Hepatocyte (in vitro differentiated cells): ENCODE measurements around the gene XPNPEP2. TPM values are rescaled to one million over a fixed set of nuclear protein-coding genes. Genes with fewer than 3 reads are reported as not detected.
A peak's percentile ranks its signal among the peaks of the same experiment; 100 is the strongest.

Experiments
- DNase-seq: peaks from one replicate; pipeline ENCODE4 v3.0.0-alpha.2; 2016; ENCODE audit warnings: low spot score
- H2AFZ ChIP-seq: fragments of 200-600 bp; sonication (generic); 2 replicates; pipeline ENCODE4 v1.6.0; 2016; ENCODE audit warnings: antibody characterized with exemption, mild to moderate bottlenecking
- H3K27ac ChIP-seq: fragments of 200-600 bp; sonication (generic); 2 replicates; pipeline ENCODE4 v1.5.1; 2016; ENCODE audit warnings: mild to moderate bottlenecking
- H3K27me3 ChIP-seq: fragments of 200-600 bp; sonication (generic); 2 replicates; pipeline ENCODE4 v1.6.1; 2016
- H3K36me3 ChIP-seq: fragments of 200-600 bp; sonication (generic); replicated peaks from 2 replicates; pipeline ENCODE4 v1.5.1; 2016; ENCODE audit warnings: low read depth; ENCODE audit not compliant: insufficient read depth
- H3K4me1 ChIP-seq: fragments of 200-600 bp; sonication (generic); 2 replicates; pipeline ENCODE4 v1.5.1; 2016; ENCODE audit warnings: mild to moderate bottlenecking, moderate library complexity; ENCODE audit not compliant: insufficient read depth
- H3K4me2 ChIP-seq: fragments of 200-600 bp; sonication (generic); 2 replicates; pipeline ENCODE4 v1.6.0; 2016
- H3K4me3 ChIP-seq: fragments of 200-600 bp; sonication (generic); 2 replicates; pipeline ENCODE4 v1.5.1; 2016; ENCODE audit warnings: mild to moderate bottlenecking
- H3K79me2 ChIP-seq: fragments of 200-600 bp; sonication (generic); 2 replicates; pipeline ENCODE4 v1.6.0; 2017; ENCODE audit warnings: mild to moderate bottlenecking
- H3K9me2 ChIP-seq: fragments of 200-600 bp; sonication (generic); replicated peaks from 2 replicates; pipeline ENCODE4 v1.6.0; 2017; ENCODE audit warnings: mild to moderate bottlenecking; ENCODE audit not compliant: insufficient read depth
- H3K9me3 ChIP-seq: fragments of 200-600 bp; sonication (generic); 2 replicates; pipeline ENCODE4 v1.5.1; 2016; ENCODE audit warnings: low read depth, mild to moderate bottlenecking
- H4K20me1 ChIP-seq: fragments of 200-600 bp; sonication (generic); 2 replicates; pipeline ENCODE4 v1.6.0; 2016; ENCODE audit warnings: mild to moderate bottlenecking; ENCODE audit not compliant: insufficient read depth, poor library complexity, severe bottlenecking
- CTCF ChIP-seq: fragments of 200-600 bp; sonication (generic); IDR thresholded peaks from 2 replicates; pipeline ENCODE4 v1.5.1; 2016; ENCODE audit warnings: antibody characterized with exemption, mild to moderate bottlenecking; ENCODE audit not compliant: poor library complexity
- EZH2 ChIP-seq: fragments of 200-600 bp; sonication (generic); IDR thresholded peaks from 2 replicates; pipeline ENCODE4 v1.6.1; 2016; ENCODE audit warnings: antibody characterized with exemption, mild to moderate bottlenecking, borderline replicate concordance
- EZH2phosphoT487 ChIP-seq: fragments of 200-600 bp; sonication (generic); IDR thresholded peaks from one replicate; pipeline ENCODE4 v1.6.1; 2018; ENCODE audit warnings: antibody characterized with exemption, mild to moderate bottlenecking, low read depth, moderate library complexity; ENCODE audit not compliant: unreplicated experiment, severe bottlenecking
- whole genome bisulfite sequencing: methylation state at CpG from one replicate; pipeline ENCODE4 v1.1.6; 2016; ENCODE audit warnings: low lambda C conversion rate; ENCODE audit errors: missing lambda C conversion rate; 5-methylcytosine and 5-hydroxymethylcytosine counted together
- polyA plus RNA-seq: library from polyadenylated mRNA; unstranded; fragments of >200 nt; fragmentation: Nextera tagmentation; extraction: Ambion mirVana; gene quantifications from 2 replicates; pipeline ENCODE4 v1.2.1, GENCODE V29; 2016
- total RNA-seq: library from RNA; depleted of rRNA; stranded (reverse); fragments of >200 nt; gene quantifications from 2 replicates; pipeline ENCODE4 v1.2.3, GENCODE V29; 2014

XPNPEP2 gene
- total and polyA plus RNA-seq, 2 experiments from 2014 or later: 21.9 to 23.1 TPM

GRCh38 chrX:129733335-129733734 is 5.4 kb upstream of the XPNPEP2 start:
- Histone ChIP-seq H3K27me3 (no peaks in the 10 kb centered on the region), H3K9me3 (no peaks in the 10 kb centered on the region), H2AFZ (no peak overlapping the region), H4K20me1 (no peaks in the 10 kb centered on the region), H3K36me3 (no peaks in the 10 kb centered on the region), H3K27ac (no peak overlapping the region), H3K9me2 (no peaks in the 10 kb centered on the region), H3K4me1 (peaks cover 14% of the 10 kb centered on the region), H3K4me3 (no peak overlapping the region), H3K4me2 (no peak overlapping the region), H3K79me2 (no peaks in the 10 kb centered on the region)
- WGBS: 69% methylated on average over 4 of the region's 4 CpGs
- no peak for DNase-seq
- no peak for TF ChIP-seq EZH2
- TF ChIP-seq EZH2phosphoT487: no peak
- TF ChIP-seq CTCF: no peak

GRCh38 chrX:129736491-129736890 is 2.3 kb upstream of the XPNPEP2 start:
- Histone ChIP-seq H3K27me3 (no peaks in the 10 kb centered on the region), H4K20me1 (no peaks in the 10 kb centered on the region), H3K4me3 (no peak overlapping the region), H3K9me3 (no peaks in the 10 kb centered on the region), H3K27ac (peak overlapping the region; percentile 90), H3K79me2 (no peaks in the 10 kb centered on the region), H3K36me3 (no peaks in the 10 kb centered on the region), H3K9me2 (no peaks in the 10 kb centered on the region), H2AFZ (no peak overlapping the region), H3K4me1 (peaks cover 25% of the 10 kb centered on the region), H3K4me2 (no peak overlapping the region)
- TF ChIP-seq EZH2: no peak
- no peak for TF ChIP-seq CTCF
- no peak for TF ChIP-seq EZH2phosphoT487
- DNase-seq: peak; percentile 28
- 53% methylated on average over 6 of the region's 6 CpGs for WGBS

- Histone ChIP-seq H3K27ac (peak overlapping the region; percentile 90), H3K27me3 (no peaks in the 10 kb centered on the region), H3K36me3 (no peaks in the 10 kb centered on the region), H3K79me2 (no peaks in the 10 kb centered on the region), H3K4me1 (peaks cover 25% of the 10 kb centered on the region), H4K20me1 (no peaks in the 10 kb centered on the region), H3K4me2 (peak overlapping the region; percentile 72), H3K9me3 (no peaks in the 10 kb centered on the region), H2AFZ (no peak overlapping the region), H3K9me2 (no peaks in the 10 kb centered on the region), H3K4me3 (no peak overlapping the region)
- TF ChIP-seq EZH2: no peak
- no peak for TF ChIP-seq CTCF
- TF ChIP-seq EZH2phosphoT487: no peak
- WGBS: 57% methylated on average over 5 of the region's 5 CpGs
- DNase-seq: no peak
These were observed 863 bp upstream of the XPNPEP2 start for GRCh38 chrX:129737916-129738315.

GRCh38 chrX:129739578-129739977 is 799 bp downstream of the XPNPEP2 start:
- no peak for DNase-seq
- WGBS: 74% methylated on average over 4 of the region's 4 CpGs
- TF ChIP-seq EZH2phosphoT487 (no peak), CTCF (no peak), EZH2 (no peak)
- peaks cover 25% of the 10 kb centered on the region for H3K4me1 ChIP-seq
- H3K9me2 ChIP-seq: no peaks in the 10 kb centered on the region
- H3K36me3 ChIP-seq: no peaks in the 10 kb centered on the region
- no peak overlapping the region for H2AFZ ChIP-seq
- peak overlapping the region; percentile 90 for H3K27ac ChIP-seq
- H3K9me3 ChIP-seq: no peaks in the 10 kb centered on the region
- no peak overlapping the region for H3K4me3 ChIP-seq
- no peaks in the 10 kb centered on the region for H3K79me2 ChIP-seq
- no peaks in the 10 kb centered on the region for H3K27me3 ChIP-seq
- peak overlapping the region; percentile 72 for H3K4me2 ChIP-seq
- H4K20me1 ChIP-seq: no peaks in the 10 kb centered on the region
